B cell (primary cell): ENCODE data around the gene ELMO3. TPM values are rescaled to one million over a fixed set of nuclear protein-coding genes. Genes with fewer than 3 reads are reported as not detected.
A peak's percentile ranks its signal among the peaks of the same experiment; 100 is the strongest.

Source experiments
- ATAC-seq: fragments of 200-7000 bp; cut with Tn5 transposase; one replicate; pipeline ENCODE4 v1.10.0; 2021; ENCODE audit warnings: low read depth, mild to moderate bottlenecking, moderate number of reproducible peaks, moderate library complexity
- CTCF ChIA-PET: fragments of 350-600 bp; sonication (Branson Sonifier 250); formaldehyde crosslinking; loops from one replicate; lab custom pipeline; 2021; ENCODE audit warnings: antibody characterized with exemption, inconsistent platforms; lab: Charles Lee
- POLR2A ChIA-PET: fragments of 350-600 bp; sonication (Branson Sonifier 250); formaldehyde crosslinking; loops from one replicate; lab custom pipeline; 2021; ENCODE audit warnings: antibody characterized with exemption; lab: Charles Lee
- DNase-seq: peaks from one replicate; pipeline ENCODE4 v3.0.0; 2013
- H2AFZ ChIP-seq: 2 replicates; pipeline ENCODE4 v1.6.1; 2012; ENCODE audit warnings: mild to moderate bottlenecking, low read depth, low read length; ENCODE audit not compliant: insufficient read depth, poor library complexity, severe bottlenecking
- H3K27ac ChIP-seq, 2 donors: 1 replicate in 1 of 2; 2 replicates in 1 of 2; pipeline ENCODE4 v1.5.1; 2012 to 2013; ENCODE audit warnings: low read length in 2 of 2, mild to moderate bottlenecking in 2 of 2, moderate library complexity in 1 of 2
- H3K27me3 ChIP-seq, 4 experiments: fragments of 200-600 bp in 1 of 4; sonication (generic) in 1 of 4; replicated peaks in 1 of 4; 1 replicate in 2 of 4; 2 replicates in 2 of 4; pipeline versions ENCODE4 v1.6.1 to v1.7.0; 2013 to 2016; ENCODE audit warnings: low read length in 3 of 4, mild to moderate bottlenecking in 2 of 4, mixed read lengths in 1 of 4, moderate library complexity in 1 of 4; ENCODE audit not compliant: insufficient read depth in 4 of 4, control insufficient read depth in 3 of 4; ENCODE audit errors: control extremely low read depth in 1 of 4
- H3K36me3 ChIP-seq, 2 experiments: replicated peaks in 1 of 2; 1 replicate in 1 of 2; 2 replicates in 1 of 2; pipeline versions ENCODE4 v1.6.1 to v1.7.1; 2013; ENCODE audit warnings: low read length in 1 of 2; ENCODE audit not compliant: insufficient read depth in 2 of 2, control insufficient read depth in 1 of 2; ENCODE audit errors: control extremely low read depth in 1 of 2, extremely low read depth in 1 of 2
- H3K4me1 ChIP-seq, 2 donors: fragments of 200-600 bp in 1 of 2; sonication (generic) in 1 of 2; 1 replicate in 1 of 2; 2 replicates in 1 of 2; pipeline versions ENCODE4 v1.5.1 to v1.6.1; 2013 to 2017; ENCODE audit warnings: low read length in 2 of 2; ENCODE audit not compliant: control insufficient read depth in 2 of 2, insufficient read depth in 2 of 2
- H3K4me2 ChIP-seq: replicated peaks from 2 replicates; pipeline ENCODE3; 2012; ENCODE audit warnings: mild to moderate bottlenecking, low read depth, low read length; ENCODE audit not compliant: poor library complexity, severe bottlenecking
- H3K4me3 ChIP-seq, 5 experiments: fragments of 200-600 bp in 1 of 5; sonication (generic) in 1 of 5; 1 replicate in 3 of 5; 2 replicates in 2 of 5; pipeline versions ENCODE4 v1.5.1 to v1.7.0; 2011 to 2016; ENCODE audit warnings: low read length in 4 of 5, mild to moderate bottlenecking in 4 of 5, low read depth in 2 of 5, control low read depth in 1 of 5, moderate library complexity in 1 of 5; ENCODE audit not compliant: insufficient read depth in 1 of 5; ENCODE audit errors: control extremely low read depth in 1 of 5, extremely low read depth in 1 of 5
- H3K79me2 ChIP-seq: fragments of 200-600 bp; sonication (generic); one replicate; pipeline ENCODE4 v1.6.0; 2016; ENCODE audit warnings: low read length; ENCODE audit not compliant: control insufficient read depth, insufficient read depth
- H3K9ac ChIP-seq: fragments of 200-600 bp; sonication (generic); 2 replicates; pipeline ENCODE4 v1.6.1; 2017; ENCODE audit warnings: mild to moderate bottlenecking, low read length, moderate library complexity
- H3K9me3 ChIP-seq, 3 donors: one replicate each; pipeline versions ENCODE4 v1.6.1 to v1.7.1; 2013; ENCODE audit warnings: low read length in 2 of 3; ENCODE audit not compliant: control insufficient read depth in 2 of 3, insufficient read depth in 1 of 3; ENCODE audit errors: control extremely low read depth in 1 of 3
- H4K20me1 ChIP-seq: 2 replicates; pipeline ENCODE4 v1.6.0; 2012; ENCODE audit warnings: mild to moderate bottlenecking, low read length; ENCODE audit not compliant: insufficient read depth, control insufficient read depth, poor library complexity, severe bottlenecking
- H3K27ac Mint-ChIP-seq: one replicate; pipeline ENCODE4 v1.8.0; 2021; ENCODE audit warnings: mixed read lengths
- H3K27me3 Mint-ChIP-seq: one replicate; pipeline ENCODE4 v1.8.0; 2021; ENCODE audit warnings: mixed read lengths
- H3K4me1 Mint-ChIP-seq: one replicate; pipeline ENCODE4 v1.8.0; 2021; ENCODE audit warnings: mixed read lengths
- H3K4me3 Mint-ChIP-seq: one replicate; pipeline ENCODE4 v1.8.0; 2021; ENCODE audit warnings: mixed read lengths
- H3K9me3 Mint-ChIP-seq: one replicate; pipeline ENCODE4 v1.8.0; 2022; ENCODE audit warnings: mixed read lengths; ENCODE audit not compliant: insufficient read depth
- EZH2 ChIP-seq: IDR thresholded peaks from 2 replicates; pipeline ENCODE4 v1.6.1; 2012; ENCODE audit warnings: borderline replicate concordance, low read depth, mild to moderate bottlenecking, moderate library complexity, low read length; ENCODE audit not compliant: insufficient read depth, poor library complexity, severe bottlenecking
- WGBS: methylation state at CpG from one replicate; pipeline ENCODE4 v1.1.5; 2013; ENCODE audit warnings: missing lambda C conversion rate; ENCODE audit not compliant: insufficient coverage; 5-methylcytosine and 5-hydroxymethylcytosine counted together
- intact Hi-C: fragments of 100-400 bp; cut with micrococcal nuclease; formaldehyde crosslinking; loops from one replicate; pipeline ENCODE4 v1.10.0; 2022
- polyA plus RNA-seq: library from polyadenylated mRNA; depleted of rRNA; stranded (reverse); fragments of >200 nt; gene quantifications from 2 replicates; pipeline ENCODE4 v1.2.3, GENCODE V29; 2012
- total RNA-seq, 2 donors: library from RNA; stranded (reverse); fragments of 120-200 nt in 1 of 2; gene quantifications; 1 replicate in 1 of 2; 2 replicates in 1 of 2; pipeline versions ENCODE4 v1.2.3 to v1.2.4, GENCODE V29; 2013 to 2022
- TF ChIP-seq, protein P1 (sequence below): fragments of 200-600 bp; IDR thresholded peaks from one replicate; pipeline ENCODE4 v1.8.0; 2022; ENCODE audit warnings: antibody characterized with exemption, mild to moderate bottlenecking

ELMO3 gene
- total and polyA plus RNA-seq, 2 donors (not counting 1 experiment from before 2014, with no cell fraction given): 9.1 to 9.6 TPM

DNA sequence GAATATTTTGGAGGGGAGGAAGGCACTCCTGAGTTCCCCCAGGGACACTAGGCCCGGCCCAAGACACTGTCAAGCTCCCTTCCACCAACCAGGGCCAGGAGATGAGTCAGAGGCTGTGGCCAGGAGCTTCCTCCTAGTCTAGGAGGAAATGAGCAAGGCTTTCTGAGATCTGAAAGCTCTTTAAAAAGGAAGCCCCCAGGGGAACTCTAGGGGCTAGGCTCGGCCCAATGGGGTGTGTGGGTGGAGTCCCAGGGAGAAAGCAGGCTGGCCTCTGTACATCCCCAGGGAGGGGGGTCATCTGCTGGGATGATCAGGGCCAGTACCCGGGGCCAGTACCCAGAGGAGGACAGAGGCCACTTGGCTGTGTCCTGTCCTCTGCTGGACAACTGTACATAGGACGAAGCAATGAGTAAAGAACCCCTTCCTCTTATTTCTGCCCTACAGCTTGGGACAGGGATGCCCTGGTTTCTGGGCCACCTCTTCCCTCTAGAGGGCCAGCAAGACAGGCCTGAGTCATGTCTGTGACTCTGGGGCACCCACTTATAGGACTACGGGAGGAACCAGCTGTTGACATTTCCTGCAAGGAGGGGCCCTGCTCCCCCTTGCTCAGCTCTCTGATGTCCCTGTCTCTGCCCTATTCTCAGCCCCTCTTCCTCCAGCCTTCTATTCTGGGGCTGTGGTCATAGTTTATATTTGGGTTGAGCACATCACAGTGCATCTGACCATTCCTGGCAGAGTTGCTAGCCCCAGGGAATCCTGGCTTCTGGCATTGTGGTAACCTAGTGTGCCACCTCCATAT is 45.7 kb downstream of the ELMO3 start:
- POLR2A ChIA-PET: interaction anchor here (0.6 to 2.5 kb wide), 7 partner anchors 16 to 320 kb away, joined by 3 to 30 read pairs (median 3); partner anchors contain the start of genes MATCAP1 and TMEM208
- H3K36me3 ChIP-seq: peaks cover 0 to 3% of the 10 kb centered on the region in 2 experiments
- peak overlapping the region; percentile 37 for H3K9ac ChIP-seq
- DNase-seq: peak; percentile 87
- Mint-ChIP-seq H3K27me3 (peaks cover 2% of the 10 kb centered on the region), H3K4me3 (peak overlapping the region; percentile 83), H3K27ac (peak overlapping the region; percentile 96), H3K9me3 (no peaks in the 10 kb centered on the region), H3K4me1 (peaks cover 48% of the 10 kb centered on the region)
- CTCF ChIA-PET: interaction anchor here (0.9 to 3.7 kb wide), 11 partner anchors 11 to 277 kb away, joined by 3 to 33 read pairs (median 4); partner anchors contain the start of gene TMEM208
- TF ChIP-seq, protein P1, sequence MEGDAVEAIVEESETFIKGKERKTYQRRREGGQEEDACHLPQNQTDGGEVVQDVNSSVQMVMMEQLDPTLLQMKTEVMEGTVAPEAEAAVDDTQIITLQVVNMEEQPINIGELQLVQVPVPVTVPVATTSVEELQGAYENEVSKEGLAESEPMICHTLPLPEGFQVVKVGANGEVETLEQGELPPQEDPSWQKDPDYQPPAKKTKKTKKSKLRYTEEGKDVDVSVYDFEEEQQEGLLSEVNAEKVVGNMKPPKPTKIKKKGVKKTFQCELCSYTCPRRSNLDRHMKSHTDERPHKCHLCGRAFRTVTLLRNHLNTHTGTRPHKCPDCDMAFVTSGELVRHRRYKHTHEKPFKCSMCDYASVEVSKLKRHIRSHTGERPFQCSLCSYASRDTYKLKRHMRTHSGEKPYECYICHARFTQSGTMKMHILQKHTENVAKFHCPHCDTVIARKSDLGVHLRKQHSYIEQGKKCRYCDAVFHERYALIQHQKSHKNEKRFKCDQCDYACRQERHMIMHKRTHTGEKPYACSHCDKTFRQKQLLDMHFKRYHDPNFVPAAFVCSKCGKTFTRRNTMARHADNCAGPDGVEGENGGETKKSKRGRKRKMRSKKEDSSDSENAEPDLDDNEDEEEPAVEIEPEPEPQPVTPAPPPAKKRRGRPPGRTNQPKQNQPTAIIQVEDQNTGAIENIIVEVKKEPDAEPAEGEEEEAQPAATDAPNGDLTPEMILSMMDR: no peak
- TF ChIP-seq EZH2: no peak
- H4K20me1 ChIP-seq: peaks cover 7% of the 10 kb centered on the region
- no peaks in the 10 kb centered on the region for H3K9me3 ChIP-seq
- no peak overlapping the region for H2AFZ ChIP-seq
- H3K4me3 ChIP-seq: peak overlapping the region in 2 of 5 experiments; percentile 4 to 11
- peak overlapping the region; percentile 60 for H3K4me2 ChIP-seq
- peak overlapping the region; percentile 67 to 86 for H3K27ac ChIP-seq
- peak; percentile 67 for ATAC-seq
- H3K79me2 ChIP-seq: peaks cover 26% of the 10 kb centered on the region
- WGBS: 0% methylated on average over 3 of the region's 5 CpGs
- H3K27me3 ChIP-seq: peaks cover 0 to 7% (median 4%) of the 10 kb centered on the region in 4 experiments
- intact Hi-C loops: loop anchor here (10.0 kb wide), 1 partner anchor 420 kb away; the partner anchor contains the start of genes ACD, C16orf86, ENKD1 and PARD6A
- peaks cover 43 to 53% of the 10 kb centered on the region in 2 donors for H3K4me1 ChIP-seq
